H9 (cell line): ENCODE data around the gene PLXNA4. TPM values are rescaled to one million over a fixed set of nuclear protein-coding genes. Genes with fewer than 3 reads are reported as not detected.

Experiments
- DNase-seq: peaks from one replicate; pipeline ENCODE4 v3.0.0-alpha.2; 2017
- H2AFZ ChIP-seq: one replicate; pipeline ENCODE4 v1.6.1; 2013; ENCODE audit warnings: mild to moderate bottlenecking, low read length, control low read depth, moderate library complexity
- H2AK5ac ChIP-seq: 2 replicates; pipeline ENCODE4 v1.6.1; 2013; ENCODE audit warnings: low read length, control low read depth, mixed read lengths; ENCODE audit not compliant: insufficient read length
- H2BK120ac ChIP-seq: one replicate; pipeline ENCODE4 v1.6.1; 2013; ENCODE audit warnings: low read depth, mild to moderate bottlenecking, low read length, control low read depth, inconsistent platforms; ENCODE audit not compliant: poor library complexity, severe bottlenecking
- H2BK12ac ChIP-seq: 2 replicates; pipeline ENCODE4 v1.6.1; 2013; ENCODE audit warnings: low read length, control low read depth, mixed read lengths, low read depth; ENCODE audit not compliant: insufficient read length
- H2BK15ac ChIP-seq: 2 replicates; pipeline ENCODE4 v1.6.1; 2013; ENCODE audit warnings: low read depth, low read length, control low read depth
- H2BK20ac ChIP-seq: one replicate; pipeline ENCODE4 v1.6.1; 2013; ENCODE audit warnings: low read depth, mild to moderate bottlenecking, low read length, control low read depth, inconsistent platforms; ENCODE audit not compliant: poor library complexity, severe bottlenecking
- H2BK5ac ChIP-seq: 2 replicates; pipeline ENCODE4 v1.6.1; 2013; ENCODE audit warnings: low read length, control low read depth, mixed read lengths; ENCODE audit not compliant: insufficient read length
- H3K14ac ChIP-seq: 2 replicates; pipeline ENCODE4 v1.6.1; 2013; ENCODE audit warnings: low read length, control low read depth; ENCODE audit not compliant: insufficient read depth
- H3K18ac ChIP-seq: 2 replicates; pipeline ENCODE4 v1.6.1; 2013; ENCODE audit warnings: low read depth, mild to moderate bottlenecking, mixed read lengths, low read length, control low read depth; ENCODE audit not compliant: insufficient read length
- H3K23ac ChIP-seq: 2 replicates; pipeline ENCODE4 v1.6.1; 2013; ENCODE audit warnings: low read length, control low read depth, mixed read lengths, low read depth; ENCODE audit not compliant: insufficient read length
- H3K23me2 ChIP-seq: 2 replicates; pipeline ENCODE4 v1.6.1; 2013; ENCODE audit warnings: low read depth, mild to moderate bottlenecking, mixed read lengths, low read length, control low read depth; ENCODE audit not compliant: insufficient read length, poor library complexity, severe bottlenecking
- H3K27ac ChIP-seq: 2 replicates; pipeline ENCODE4 v1.5.1; 2013; ENCODE audit warnings: low read length, control low read depth, mixed read lengths, low read depth; ENCODE audit not compliant: insufficient read length
- H3K27me3 ChIP-seq: 2 replicates; pipeline ENCODE4 v1.6.1; 2013; ENCODE audit warnings: low read length, control low read depth, inconsistent platforms; ENCODE audit not compliant: insufficient read depth
- H3K4ac ChIP-seq: 2 replicates; pipeline ENCODE4 v1.6.1; 2013; ENCODE audit warnings: low read depth, mild to moderate bottlenecking, control low read depth, inconsistent platforms, low read length, moderate library complexity
- H3K4me1 ChIP-seq: 2 replicates; pipeline ENCODE4 v1.6.1; 2013; ENCODE audit warnings: low read length, control low read depth, inconsistent platforms; ENCODE audit not compliant: insufficient read depth
- H3K4me2 ChIP-seq: 2 replicates; pipeline ENCODE4 v1.6.1; 2013; ENCODE audit warnings: low read length, control low read depth, mixed read lengths; ENCODE audit not compliant: insufficient read length, insufficient read depth
- H3K56ac ChIP-seq: 2 replicates; pipeline ENCODE4 v1.6.1; 2013; ENCODE audit warnings: low read depth, mild to moderate bottlenecking, mixed read lengths, low read length, control low read depth; ENCODE audit not compliant: insufficient read length
- H3K79me1 ChIP-seq: 2 replicates; pipeline ENCODE4 v1.6.1; 2013; ENCODE audit warnings: low read depth, mild to moderate bottlenecking, moderate library complexity, low read length, control low read depth, inconsistent platforms; ENCODE audit not compliant: insufficient read depth, poor library complexity, severe bottlenecking
- H3K79me2 ChIP-seq: 2 replicates; pipeline ENCODE4 v1.6.1; 2013; ENCODE audit warnings: low read length, control low read depth, inconsistent platforms; ENCODE audit not compliant: insufficient read depth
- H3K9ac ChIP-seq: 2 replicates; pipeline ENCODE4 v1.6.1; 2013; ENCODE audit warnings: low read length, control low read depth, mixed read lengths; ENCODE audit not compliant: insufficient read length; ENCODE audit errors: extremely low read depth
- H3K9me3 ChIP-seq: one replicate; pipeline ENCODE4 v1.6.1; 2013; ENCODE audit warnings: low read depth, low read length, inconsistent platforms; ENCODE audit not compliant: control insufficient read depth
- H3T11ph ChIP-seq: one replicate; pipeline ENCODE4 v1.6.1; 2013; ENCODE audit warnings: mild to moderate bottlenecking, low read length, control low read depth, inconsistent platforms
- H4K20me1 ChIP-seq: one replicate; pipeline ENCODE4 v1.6.1; 2013; ENCODE audit not compliant: control insufficient read depth, insufficient read length, insufficient read depth
- H4K5ac ChIP-seq: 2 replicates; pipeline ENCODE4 v1.6.1; 2013; ENCODE audit warnings: low read depth, mild to moderate bottlenecking, mixed read lengths, low read length, control low read depth; ENCODE audit not compliant: insufficient read length
- H4K8ac ChIP-seq: replicated peaks from 2 replicates; pipeline ENCODE4 v1.6.1; 2013; ENCODE audit warnings: low read length, control low read depth, mixed read lengths, low read depth; ENCODE audit not compliant: insufficient read length
- H4K91ac ChIP-seq: 2 replicates; pipeline ENCODE4 v1.6.1; 2013; ENCODE audit warnings: low read depth, mild to moderate bottlenecking, moderate library complexity, mixed read lengths, low read length, control low read depth; ENCODE audit not compliant: insufficient read length
- H3K27ac Mint-ChIP-seq, 3 experiments: 2 replicates in 2 of 3; 3 replicates in 1 of 3; pipeline ENCODE4 v1.8.0; 2020 to 2021; ENCODE audit warnings: mixed read lengths in 3 of 3, mild to moderate bottlenecking in 1 of 3, moderate library complexity in 1 of 3
- H3K27me3 Mint-ChIP-seq: 2 replicates; pipeline ENCODE4 v1.8.0; 2021; ENCODE audit warnings: low read depth, mild to moderate bottlenecking, moderate library complexity, mixed read lengths
- H3K36me3 Mint-ChIP-seq, 3 experiments: 2 replicates in 2 of 3; 3 replicates in 1 of 3; pipeline ENCODE4 v1.8.0; 2020 to 2021; ENCODE audit warnings: low read depth in 3 of 3, mixed read lengths in 3 of 3; ENCODE audit not compliant: insufficient read depth in 1 of 3
- H3K4me1 Mint-ChIP-seq, 2 experiments: 2 replicates each; pipeline ENCODE4 v1.8.0; 2020; ENCODE audit warnings: mixed read lengths in 2 of 2
- H3K4me3 Mint-ChIP-seq, 2 experiments: 2 replicates in 1 of 2; 3 replicates in 1 of 2; pipeline ENCODE4 v1.8.0; 2020 to 2021; ENCODE audit warnings: mild to moderate bottlenecking in 2 of 2, mixed read lengths in 2 of 2, moderate library complexity in 1 of 2
- H3K9me3 Mint-ChIP-seq, 2 experiments: 2 replicates in 1 of 2; 3 replicates in 1 of 2; pipeline ENCODE4 v1.8.0; 2020; ENCODE audit warnings: mild to moderate bottlenecking in 2 of 2, mixed read lengths in 2 of 2, moderate library complexity in 1 of 2
- CTCF ChIP-seq: fragments of 200-600 bp; sonication (generic); conservative IDR thresholded peaks from 3 replicates; pipeline ENCODE4 v1.8.0; 2021; ENCODE audit warnings: antibody characterized with exemption, mild to moderate bottlenecking
- WGBS: extraction: QIAGEN DNeasy Blood & Tissue Kit; methylation state at CpG from one replicate; pipeline ENCODE4 v1.1.7; 2013; ENCODE audit warnings: missing lambda C conversion rate, low lambda C conversion rate, mixed read lengths; ENCODE audit not compliant: insufficient read length; ENCODE audit errors: extremely low coverage; 5-methylcytosine and 5-hydroxymethylcytosine counted together
- total RNA-seq: library from RNA; stranded (reverse); gene quantifications from 2 replicates; pipeline ENCODE4 v1.2.1, GENCODE V29; 2021

The PLXNA4 gene
- total RNA-seq, 1 experiment from 2014 or later, result 0.35 TPM

DNA sequence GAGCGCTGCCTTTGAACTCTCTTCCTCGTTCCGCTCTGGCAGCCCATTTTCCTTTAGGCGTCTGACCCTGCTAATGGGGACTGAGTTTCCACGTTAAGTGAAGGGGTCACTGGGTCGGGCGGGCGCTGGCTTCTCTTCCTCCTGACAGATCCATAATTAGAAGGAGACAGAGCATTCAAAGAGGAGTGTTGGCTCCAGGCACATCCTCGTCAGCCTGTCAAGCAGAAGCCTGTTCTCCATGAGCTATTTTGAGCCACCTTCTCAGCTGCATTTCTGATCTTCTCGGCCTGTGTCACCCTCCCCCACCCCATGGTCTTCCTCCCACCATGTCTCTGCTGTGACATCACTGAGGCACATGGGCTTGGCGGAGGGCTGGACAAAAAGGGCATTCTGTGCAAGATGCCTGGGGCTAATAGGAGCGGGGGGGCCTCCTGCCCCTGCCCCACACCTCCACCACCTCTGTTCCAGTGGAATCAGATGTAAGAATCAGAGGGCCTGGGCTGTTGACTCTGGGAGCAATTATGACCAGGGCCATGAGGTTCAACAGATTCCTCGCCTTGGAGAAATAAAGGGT, 248.1 kb downstream of the PLXNA4 start:
- Histone ChIP-seq H4K91ac (no peak overlapping the region), H4K8ac (no peak overlapping the region), H3K4me1 (no peaks in the 10 kb centered on the region), H3K18ac (no peak overlapping the region), H3K79me2 (no peaks in the 10 kb centered on the region), H2AK5ac (no peak overlapping the region), H3K4ac (no peak overlapping the region), H3K27me3 (no peaks in the 10 kb centered on the region), H3K9me3 (no peaks in the 10 kb centered on the region), H3K4me2 (no peak overlapping the region), H3K27ac (no peak overlapping the region), H3K14ac (no peak overlapping the region), H2AFZ (no peak overlapping the region), H3K79me1 (no peaks in the 10 kb centered on the region), H4K20me1 (no peaks in the 10 kb centered on the region), H2BK5ac (no peak overlapping the region), H3K23me2 (no peaks in the 10 kb centered on the region), H2BK120ac (no peak overlapping the region), H3T11ph (no peak overlapping the region), H2BK15ac (no peak overlapping the region), H3K9ac (no peak overlapping the region), H3K56ac (no peak overlapping the region), H2BK20ac (no peak overlapping the region), H2BK12ac (no peak overlapping the region), H4K5ac (no peak overlapping the region), H3K23ac (no peak overlapping the region)
- Mint-ChIP-seq H3K36me3 (no peaks in the 10 kb centered on the region), H3K27me3 (peaks cover 30% of the 10 kb centered on the region), H3K9me3 (no peaks in the 10 kb centered on the region), H3K27ac (no peak overlapping the region), H3K4me3 (no peak overlapping the region), H3K4me1 (no peaks in the 10 kb centered on the region)
- TF ChIP-seq CTCF, result no peak
- WGBS, result no CpG with 5 or more reads among the region's 13 CpGs
- no peak for DNase-seq
